SIG-M5 treated with dmso at 0.1 percent for 504 hours (cell line): ENCODE data around the gene PDLIM1.

Experiments
- DNase-seq: peaks from one replicate; lab custom pipeline; 2025; ENCODE audit not compliant: unreplicated experiment; lab: John Stamatoyannopoulos, UW

The PDLIM1 gene, protein sequence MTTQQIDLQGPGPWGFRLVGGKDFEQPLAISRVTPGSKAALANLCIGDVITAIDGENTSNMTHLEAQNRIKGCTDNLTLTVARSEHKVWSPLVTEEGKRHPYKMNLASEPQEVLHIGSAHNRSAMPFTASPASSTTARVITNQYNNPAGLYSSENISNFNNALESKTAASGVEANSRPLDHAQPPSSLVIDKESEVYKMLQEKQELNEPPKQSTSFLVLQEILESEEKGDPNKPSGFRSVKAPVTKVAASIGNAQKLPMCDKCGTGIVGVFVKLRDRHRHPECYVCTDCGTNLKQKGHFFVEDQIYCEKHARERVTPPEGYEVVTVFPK

DNA sequence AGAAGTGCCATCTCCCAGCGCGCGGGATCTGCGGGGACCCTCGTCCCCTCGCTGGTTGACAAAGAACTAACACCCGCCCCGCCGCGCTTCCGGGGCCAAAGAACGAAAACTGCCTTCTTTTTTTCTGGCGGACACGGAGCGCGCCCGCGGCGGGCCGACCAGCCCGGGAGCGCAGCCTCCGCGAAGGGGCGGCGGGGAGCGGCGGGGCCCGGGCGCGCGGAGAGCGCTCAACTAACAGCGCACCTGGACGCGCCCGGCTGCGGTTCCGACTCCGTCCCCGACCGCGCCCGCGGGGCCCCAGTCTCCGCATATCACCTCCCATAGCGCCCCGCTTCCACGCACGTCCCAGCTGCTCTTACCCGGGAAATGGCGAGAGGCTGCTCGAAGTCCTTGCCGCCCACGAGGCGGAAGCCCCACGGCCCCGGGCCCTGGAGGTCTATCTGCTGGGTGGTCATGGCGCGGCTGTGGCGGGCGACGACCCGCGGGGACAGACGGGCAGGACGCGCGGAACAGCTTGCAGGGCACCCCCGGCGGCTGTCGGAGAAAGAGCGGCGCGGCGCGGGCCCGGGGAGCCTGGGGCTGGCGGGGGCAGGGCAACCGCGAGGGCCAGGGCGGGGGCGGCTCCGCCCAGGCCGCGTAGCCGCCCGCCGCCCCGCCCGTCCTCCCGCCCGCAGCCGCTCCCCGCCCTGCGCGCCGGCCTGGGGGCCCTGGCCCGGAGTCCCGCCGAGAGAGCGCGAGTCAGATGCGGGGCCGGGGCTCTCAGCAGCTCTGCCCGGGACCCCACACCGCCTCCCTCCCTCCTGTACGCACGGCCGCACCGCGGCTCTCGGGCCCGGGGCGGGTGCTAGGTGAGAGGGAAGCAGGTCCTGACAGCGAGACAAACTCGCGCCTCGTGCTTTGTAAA is at the start of gene PDLIM1:
TSS of gene PDLIM1 (minus strand) at position 543 of the 904 bp plus-strand sequence. CDS start at position 455, 88 bp downstream.
- DNase-seq, result no peak

DNA sequence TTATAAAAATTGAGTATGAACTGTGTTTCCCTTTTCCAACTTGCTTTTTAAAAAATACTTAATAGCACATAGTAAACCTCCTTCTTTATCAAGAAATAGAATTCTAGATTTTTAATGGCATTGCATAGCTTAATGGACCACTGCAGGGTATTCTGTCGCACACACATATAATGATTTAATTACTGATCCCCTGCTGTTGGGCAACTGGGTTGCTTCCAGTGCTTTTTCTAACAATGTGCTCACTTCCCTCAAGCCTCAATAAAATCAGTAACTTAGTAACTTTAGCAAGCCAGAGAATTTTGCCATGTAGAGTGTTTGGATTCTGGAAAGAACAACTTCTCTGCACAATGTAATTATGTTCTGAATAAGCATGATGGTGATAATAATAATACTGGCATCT is 49.1 kb upstream of the PDLIM1 start:
- no peak for DNase-seq

DNA sequence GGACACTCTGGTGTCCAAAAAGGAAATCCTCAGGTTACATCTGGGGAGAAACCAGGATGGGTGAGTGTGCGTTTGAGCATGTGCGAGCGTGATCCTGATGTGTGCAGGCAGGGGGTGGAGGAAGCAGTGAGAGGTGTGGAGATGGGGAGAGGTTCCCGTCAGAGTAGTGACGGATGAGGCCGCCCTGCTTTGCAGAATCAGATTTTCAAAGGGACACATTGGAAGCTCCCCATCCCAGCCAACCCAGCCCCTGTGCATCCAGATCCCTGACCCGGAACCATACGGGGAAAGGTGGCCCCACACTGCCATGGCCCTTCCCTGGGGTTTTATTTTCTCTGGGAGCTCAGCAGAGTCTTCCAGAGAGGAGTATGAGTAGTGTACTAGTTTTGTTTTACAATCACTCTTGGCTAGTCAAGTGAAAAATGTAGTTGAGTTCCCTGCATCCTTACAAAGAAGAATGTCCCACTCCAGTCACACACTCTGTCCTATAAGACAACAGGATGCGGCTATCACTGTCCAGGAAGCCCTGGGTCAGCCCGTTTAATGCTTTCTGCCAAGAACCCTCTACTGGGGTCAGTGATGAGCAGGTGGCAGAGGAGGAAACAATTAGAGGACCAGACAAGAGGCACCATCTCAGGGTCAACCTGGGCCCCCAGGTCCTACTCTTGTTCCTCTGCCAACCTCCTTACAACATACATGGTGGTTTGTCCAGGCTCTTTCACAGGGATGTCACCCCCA is 46.8 kb upstream of the PDLIM1 start:
- DNase-seq, result no peak

DNA sequence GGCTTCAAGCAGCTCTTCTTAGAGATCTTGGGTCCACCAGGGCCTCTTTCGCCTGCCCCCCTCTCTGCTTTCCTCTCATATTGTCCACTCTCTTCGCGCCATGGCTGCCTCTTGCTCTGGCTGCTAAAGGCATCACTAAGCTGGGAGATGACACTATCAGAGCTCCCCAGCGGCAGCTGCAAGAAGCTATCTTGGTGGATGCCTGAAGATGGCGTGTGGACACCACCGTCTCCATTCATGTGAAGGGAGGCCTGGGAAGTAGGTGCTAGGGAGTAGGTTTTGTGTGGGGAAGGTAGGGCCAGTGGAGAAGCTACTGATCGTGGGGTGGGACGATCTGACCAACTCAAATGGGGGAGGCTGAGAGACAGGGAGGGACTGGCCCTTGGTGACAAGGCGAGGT is 45.9 kb upstream of the PDLIM1 start:
- DNase-seq, result no peak

DNA sequence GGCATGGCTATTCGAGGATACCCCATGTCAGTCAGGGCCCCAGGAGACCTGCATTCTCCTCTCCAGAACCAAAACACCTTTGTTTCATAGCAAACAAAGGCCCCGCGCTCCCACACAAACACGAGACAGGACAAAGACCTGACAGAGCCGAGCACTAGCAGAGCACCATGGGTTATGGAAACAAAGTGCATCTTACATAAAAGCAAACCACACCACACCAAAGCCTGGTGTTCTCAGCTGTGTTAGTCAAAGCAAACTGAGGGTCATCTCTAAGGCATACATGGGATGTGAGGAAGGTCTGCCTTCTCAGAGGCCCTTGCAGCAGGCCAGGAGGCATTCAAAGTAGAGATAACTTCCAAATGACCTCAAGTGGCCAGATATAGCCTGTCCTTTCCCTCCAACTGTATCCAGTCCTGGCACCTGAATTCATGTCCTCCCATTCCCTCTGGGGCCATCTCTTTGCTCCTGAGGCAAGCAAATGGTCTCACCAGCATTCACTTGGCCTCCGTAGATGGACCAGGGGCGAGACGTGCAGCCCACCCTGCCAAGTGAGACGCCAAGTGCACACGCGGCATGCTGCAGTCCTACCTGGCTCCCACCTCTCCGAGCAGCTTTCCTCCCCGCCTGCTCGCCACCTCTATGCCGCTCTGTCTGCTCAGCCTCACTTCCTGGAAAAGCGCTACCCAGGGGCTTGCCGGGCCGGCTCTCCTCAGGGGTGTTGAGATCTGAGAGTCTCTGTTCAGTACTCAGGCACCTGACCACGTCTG is 45.3 kb upstream of the PDLIM1 start:
- DNase-seq, result no peak

DNA sequence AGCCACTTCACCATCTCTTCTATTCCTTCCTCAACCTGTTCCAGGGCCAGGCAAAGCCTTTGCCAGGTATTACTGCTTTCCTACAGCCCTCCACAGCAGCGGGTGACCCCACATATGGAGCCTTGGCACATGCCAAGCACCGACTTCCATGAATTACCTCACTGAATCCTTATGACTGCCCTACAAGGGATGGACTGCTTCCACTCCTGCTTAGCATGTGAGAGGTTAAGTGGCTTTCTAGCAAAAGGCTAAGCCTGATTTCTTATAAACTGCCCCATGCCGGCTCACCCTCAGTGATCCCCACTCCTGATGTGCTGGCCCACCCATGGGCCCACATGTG is 44.0 kb upstream of the PDLIM1 start:
- no peak for DNase-seq

DNA sequence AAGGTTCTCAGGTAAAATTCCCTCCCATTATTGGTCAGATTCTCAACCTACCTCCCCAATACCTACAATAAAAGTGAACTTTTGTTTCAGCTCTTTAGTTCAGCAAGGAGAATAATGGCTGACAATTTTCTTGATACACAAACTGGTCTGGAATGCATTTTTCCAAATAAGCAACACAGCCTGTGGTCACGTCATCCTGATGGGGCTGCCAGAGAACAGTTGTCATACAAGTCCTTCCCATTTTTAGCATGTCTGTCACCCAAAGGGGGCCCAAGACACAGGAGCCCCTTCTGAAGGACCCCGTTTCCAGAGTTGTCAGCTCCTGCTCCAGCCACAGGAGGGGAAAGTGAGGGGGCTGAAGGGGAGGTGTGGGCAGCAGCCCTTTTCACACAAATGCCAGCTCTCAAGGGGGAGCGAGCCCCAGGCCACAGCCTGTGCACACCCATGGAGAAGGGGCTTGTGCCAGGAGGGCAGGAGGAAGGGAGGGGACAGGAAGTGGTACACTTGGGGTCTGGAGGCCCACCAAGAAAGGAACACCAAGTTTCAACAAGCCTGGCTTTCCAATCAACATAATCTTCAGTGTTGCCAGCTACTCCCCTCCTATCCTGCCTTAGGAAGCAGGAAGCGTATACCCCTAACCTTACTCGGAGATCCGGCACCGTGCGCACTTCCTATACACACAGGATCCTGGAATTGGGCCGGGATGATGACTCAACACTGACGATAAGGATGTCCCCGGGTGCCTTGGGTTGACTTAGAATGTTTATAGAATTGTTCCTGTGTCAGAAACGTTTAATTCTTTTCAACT is 43.4 kb upstream of the PDLIM1 start:
- no peak for DNase-seq

DNA sequence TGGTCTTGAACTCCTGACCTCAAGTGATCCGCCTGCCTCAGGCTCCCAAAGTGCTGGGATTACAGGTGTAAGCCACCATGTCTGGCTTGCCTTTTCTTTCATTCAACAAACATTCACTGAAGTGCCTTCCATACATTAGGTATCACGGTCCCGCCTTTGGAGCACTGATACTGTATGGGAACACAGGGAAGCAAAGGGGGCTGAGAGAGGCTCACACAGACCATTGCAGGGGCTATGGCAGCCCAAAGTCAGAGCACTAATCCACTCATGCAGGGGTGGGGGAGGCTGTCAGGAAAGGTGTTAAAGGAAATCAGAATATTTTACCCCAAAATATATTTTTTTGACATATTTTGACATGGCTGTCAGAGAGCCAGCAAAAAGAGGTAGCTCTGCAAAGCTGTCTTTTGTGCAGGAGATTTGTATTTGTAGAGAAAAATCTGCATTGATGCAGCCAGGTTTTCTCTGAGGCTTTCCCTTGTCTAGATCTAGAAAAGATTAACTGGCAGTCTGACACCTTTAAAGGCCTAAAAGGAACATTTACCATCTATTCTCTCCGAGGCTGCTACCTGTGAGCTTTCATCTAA is 42.0 kb upstream of the PDLIM1 start:
- no peak for DNase-seq

DNA sequence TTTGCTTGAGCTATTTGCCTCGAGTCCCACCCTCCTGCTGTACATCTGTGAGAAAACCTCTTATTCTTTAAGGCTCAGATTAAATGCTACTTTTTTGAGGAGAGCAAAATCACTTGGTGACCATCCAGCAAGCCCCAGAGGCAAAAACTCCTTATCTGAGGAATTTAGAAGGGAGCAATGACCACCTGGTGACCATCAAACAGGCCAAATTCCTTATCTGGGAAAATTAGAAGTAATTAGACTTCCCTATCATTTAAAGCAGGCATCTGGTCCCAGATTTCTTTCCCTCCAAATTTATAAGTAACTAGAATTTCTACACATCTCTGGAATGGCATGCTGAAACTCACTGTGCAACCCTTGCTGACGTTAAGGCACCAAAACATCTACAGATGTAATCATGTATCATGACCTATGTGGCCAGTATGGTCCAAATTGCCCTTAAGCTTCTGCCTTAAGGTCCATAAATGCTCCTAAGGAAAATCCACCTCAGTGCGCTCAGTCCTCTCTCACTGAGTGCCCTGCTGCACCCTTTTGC is 40.9 kb upstream of the PDLIM1 start:
- no peak for DNase-seq

DNA sequence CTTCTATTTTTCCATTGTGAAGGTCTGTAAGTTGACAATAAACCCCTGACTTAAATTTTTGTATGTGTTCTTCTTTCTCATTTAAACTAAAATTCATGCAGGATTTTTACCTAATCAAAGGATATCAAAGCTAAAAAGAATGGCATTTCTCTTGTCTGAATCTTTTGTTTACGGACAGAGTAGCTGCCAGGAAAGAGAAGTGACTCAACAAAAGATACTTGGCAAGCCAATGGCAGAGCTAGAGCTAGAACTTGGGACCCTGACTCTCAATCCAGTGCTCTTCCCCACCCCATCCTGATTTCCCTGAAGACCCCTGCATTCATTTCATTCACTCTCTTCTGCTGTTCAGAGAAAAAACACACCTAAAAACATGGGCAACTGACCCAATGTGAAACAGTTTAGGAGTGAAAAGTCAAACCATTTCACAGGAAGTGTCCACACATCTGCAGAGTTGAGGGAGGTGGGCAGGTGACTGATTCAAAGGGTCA is 40.2 kb upstream of the PDLIM1 start:
- DNase-seq, result no peak

DNA sequence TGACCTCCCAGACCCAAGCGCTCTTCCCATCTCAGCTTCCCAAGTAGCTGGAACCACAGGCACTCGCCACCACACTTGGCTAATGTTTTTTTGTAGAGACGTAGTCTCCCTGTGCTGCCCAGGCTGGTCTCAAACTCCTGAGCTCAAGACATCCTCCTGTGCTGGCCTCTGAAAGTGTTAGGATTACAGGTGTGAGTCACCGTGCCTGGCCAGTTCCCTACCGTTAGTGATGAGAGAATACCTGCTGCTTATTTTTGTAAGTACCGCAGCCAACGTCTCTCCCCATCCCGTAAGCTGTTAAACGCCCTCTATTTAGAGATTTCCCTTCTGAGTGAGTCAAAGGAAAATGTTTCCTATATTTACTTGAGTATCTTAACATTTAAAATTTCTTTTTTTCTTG is 38.5 kb upstream of the PDLIM1 start:
- no peak for DNase-seq

DNA sequence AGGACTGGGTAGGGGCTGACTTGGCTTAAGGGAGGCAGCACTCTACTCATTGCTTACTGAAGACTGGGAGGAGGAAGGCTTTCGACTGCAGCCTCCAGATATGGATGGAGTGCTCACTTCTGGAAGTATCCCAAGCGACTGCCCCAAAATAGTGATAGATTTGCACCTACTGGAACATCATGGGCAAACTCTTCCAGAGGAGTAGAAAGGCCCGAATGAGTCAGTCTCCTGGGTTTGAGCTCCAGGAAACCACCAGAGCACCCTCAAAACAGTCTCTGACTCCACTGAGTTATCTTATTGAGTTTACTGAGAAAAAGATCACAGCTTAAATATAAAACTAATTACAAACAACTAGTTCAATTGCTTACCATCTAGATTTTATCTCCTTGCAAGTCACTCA is 37.2 kb upstream of the PDLIM1 start:
- DNase-seq, result no peak

DNA sequence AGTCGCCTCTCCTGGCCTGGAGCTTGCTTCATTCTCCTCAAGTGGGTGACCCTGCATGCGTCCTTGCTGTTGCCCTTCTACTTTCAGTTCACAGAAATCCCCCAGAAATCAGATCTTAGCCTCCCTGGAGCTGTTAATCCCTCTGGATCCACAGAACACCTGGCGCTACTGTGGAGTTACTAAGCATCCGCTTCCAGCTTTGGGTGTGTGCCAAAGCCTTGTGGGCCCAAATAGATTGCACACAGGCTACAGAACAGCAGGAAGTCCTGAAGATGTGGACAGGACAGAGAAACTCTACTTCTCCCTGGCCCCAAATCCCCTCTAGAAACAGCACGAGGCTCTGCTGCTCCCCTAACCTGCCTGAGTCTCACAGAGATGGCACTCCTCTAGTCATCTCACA is 36.6 kb upstream of the PDLIM1 start:
- DNase-seq, result no peak

DNA sequence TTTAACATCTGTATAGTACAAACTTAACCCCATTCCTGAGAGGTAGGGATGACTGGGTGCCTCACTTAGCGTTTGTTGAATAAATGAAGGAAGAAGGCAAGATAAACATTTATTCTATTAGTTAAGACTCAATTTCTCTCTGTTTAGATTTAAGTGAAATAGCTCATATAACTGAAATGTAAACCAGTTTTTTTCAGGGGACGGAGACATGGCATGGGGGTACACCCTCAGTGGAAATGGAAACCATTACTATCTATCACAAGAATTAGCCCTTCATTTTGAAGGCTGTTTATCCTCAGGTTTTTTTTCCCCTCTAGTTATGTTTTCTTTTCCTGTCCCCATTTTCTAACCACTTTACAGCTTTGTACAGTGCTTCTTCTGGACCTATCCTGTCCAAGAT is 35.6 kb upstream of the PDLIM1 start:
- DNase-seq, result no peak

DNA sequence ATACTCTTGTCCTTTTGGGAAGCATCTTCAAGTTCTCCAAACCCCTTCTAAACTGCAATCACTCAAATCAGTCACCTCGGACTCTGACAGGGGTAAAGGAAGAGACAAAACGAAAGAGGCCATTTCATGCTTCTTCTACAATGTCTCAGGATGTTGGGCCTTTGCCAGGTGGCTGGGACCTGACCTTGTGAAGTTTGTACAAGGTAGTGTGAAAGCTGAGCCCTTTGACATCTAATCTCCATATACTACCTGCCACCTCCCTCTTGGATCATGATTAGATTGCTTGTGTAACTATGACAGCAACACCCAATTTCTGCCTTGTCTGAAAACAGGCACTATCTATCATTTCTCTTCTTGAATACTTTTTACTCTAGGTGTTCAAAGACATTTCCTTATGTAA is 35.1 kb upstream of the PDLIM1 start:
- no peak for DNase-seq

DNA sequence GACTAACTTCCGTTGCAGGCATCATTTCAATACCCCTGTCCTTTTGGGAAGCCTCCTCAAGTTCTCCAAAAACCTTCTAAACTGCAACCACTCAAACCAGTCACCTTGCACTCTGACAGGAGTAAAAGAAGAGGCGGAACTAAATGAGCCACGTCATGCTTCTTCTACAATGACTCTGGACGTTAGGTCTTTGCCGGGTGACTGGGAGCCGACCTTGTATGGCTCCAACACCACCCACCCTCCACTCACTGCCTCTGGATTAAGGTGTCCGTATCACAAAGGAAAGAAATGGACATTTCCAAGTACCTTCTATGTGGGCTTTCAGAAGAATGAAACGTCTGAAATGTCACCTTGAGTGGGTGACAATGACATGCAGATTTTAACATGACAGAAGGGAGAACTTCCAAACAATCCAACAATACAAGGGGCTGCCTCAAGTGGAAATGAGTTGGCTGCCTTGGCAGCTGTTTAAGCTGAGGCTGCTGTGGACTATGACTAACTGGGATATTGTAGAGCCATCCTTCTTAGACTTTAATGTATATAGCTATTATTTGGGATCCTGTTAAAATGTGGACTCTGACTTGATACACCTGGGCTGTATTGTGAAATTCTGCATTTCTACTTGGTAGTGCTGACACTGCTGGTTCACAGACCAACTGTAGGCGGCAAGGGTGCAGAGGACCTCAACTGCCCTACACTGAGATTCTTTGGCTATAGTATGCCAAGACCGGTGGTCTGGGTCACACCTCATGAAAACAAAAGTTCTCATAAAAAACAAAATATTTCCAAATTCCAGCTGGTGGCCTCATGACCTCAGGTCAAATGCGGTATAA is 33.8 kb upstream of the PDLIM1 start:
- no peak for DNase-seq

DNA sequence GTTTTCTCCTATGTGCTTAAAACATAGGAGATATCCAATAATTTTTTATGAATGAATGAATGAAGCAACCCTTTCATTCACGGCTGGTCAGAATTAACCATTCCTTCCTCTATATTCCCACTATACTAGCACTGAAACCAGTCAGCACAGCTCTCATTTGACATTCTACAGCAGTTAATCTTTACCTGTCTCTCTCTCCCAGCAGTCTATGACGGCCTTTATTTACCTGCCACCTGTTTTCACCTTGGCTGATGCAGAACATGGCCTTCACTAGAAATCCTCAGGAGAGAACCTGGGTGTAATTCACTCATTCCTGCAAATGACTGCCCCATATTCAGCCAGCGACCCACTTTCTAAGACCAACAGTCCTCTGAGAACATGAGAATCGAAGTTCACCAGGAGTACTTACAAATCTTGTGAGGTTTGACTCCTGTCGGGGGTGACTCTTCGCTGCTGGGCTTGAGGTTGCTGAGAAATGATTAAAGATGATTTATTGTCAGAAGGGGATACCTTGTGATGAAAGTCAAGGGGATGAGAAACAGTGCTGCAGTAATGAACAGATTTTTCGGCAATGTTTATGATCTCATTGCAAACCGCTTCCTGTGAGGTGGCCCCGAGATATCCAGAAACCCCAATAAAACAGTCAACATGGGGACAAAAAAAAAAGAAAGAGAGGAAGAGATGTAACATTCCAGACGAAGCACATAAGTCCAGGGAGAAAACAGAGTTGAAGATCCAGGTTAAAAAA is 30.9 kb upstream of the PDLIM1 start:
- no peak for DNase-seq

DNA sequence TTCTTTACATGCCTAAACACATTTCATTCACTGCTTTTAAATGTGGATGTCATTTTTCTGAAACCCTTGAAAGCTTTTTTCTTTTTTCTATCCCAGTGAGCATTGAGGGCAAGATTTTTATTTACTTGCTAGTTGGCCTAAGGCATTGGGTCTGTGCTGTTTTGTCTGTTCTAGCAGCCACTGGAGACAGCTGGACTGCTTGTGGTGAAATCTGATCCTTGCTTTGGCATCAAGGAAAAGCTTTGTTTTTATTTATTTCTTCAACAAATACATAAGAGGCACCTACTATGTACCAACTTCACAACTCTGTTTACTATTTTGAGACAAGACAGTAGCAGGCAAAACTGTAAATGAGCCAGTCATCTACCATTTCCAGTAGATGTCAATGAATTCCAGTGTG is 28.4 kb upstream of the PDLIM1 start:
- no peak for DNase-seq
